ENCODE measurements around the gene TMEM129.
"Not testable (repeated sequence)": the region's sequence is repeated elsewhere in the genome, so short reads cannot be mapped to it uniquely, and the experiment has no call there.

Gene TMEM129

DNA sequence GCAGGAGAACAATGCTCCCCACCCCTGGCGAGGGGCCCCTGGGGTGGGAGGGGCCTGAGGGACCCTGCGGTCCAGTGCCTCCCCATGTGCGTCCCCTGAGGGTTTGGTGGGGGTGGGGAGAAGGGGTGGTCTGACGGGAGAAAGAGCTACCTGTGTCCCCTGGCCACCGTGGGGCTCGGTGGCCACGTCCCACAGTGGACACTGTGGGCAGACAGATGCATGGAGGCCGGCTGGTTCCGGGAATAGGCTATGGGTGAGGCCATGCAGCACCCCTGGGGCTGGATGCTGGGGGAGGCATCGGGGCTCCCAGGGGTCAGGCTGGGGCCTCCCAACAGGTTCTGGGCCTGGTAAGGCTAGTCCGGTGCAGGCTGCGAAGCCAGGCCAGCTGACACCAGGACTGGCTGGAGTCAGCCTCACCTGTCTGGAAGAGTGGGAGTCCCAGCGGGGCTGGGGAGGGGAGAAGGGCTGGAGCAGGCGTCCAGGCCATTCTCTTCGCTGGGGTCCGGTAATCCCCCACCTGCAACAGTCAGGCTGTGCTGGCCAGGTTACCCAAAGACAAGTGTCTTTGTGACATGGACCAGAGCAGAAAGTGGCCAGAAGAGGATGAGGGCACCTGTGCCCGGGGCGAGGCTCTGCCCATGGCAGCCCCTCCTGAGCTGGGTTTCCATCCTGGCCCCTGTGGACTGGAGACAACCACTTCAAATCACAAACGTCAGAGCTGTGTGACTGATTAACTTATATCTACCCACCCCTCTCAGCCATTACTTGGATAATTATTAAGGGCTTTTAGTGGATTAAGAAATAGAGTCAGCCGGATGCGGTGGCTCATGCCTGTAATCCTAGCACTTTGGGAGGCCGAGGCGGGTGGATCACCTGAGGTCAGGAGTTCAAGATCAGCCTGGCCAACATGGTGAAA is 35.6 kb downstream of the TMEM129 start:
- DNase-seq: no peak

DNA sequence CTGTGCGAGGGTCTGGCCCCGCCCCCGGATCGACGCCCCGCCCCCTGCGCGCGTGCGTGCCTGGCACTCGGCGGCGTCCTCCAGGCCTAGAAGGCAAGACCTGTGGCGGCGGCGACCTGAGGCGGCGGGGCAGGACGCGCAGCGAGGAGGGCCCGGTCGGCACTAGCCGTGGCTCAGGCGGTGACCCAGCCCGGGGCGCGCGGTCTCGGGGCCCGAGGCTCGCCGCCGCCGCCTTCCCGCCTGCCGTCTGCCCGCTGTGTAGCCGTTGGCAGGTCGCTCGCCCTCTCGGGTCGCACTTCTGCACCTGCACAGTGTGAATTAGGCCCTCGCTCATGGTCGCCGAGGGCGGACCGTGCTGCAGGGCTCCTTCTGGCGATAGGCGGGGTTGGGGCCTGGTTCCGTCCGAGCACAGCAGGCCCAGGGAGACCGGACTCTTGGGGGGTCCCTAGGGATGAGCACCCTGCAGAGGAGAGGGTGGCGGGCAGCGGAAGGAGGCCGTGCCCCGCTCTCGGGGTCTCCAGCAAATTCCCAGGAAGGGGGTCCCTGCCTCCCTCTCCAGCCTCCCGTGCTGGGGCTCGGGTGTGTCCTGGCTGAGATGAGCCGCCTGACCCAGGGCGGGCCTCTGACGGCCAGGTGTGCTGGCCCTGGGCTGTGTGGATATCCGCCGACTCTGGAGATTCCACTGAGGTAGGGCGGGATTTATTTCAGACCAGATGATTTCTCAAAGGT is 36.5 kb downstream of the TMEM129 start:
- DNase-seq: no peak

DNA sequence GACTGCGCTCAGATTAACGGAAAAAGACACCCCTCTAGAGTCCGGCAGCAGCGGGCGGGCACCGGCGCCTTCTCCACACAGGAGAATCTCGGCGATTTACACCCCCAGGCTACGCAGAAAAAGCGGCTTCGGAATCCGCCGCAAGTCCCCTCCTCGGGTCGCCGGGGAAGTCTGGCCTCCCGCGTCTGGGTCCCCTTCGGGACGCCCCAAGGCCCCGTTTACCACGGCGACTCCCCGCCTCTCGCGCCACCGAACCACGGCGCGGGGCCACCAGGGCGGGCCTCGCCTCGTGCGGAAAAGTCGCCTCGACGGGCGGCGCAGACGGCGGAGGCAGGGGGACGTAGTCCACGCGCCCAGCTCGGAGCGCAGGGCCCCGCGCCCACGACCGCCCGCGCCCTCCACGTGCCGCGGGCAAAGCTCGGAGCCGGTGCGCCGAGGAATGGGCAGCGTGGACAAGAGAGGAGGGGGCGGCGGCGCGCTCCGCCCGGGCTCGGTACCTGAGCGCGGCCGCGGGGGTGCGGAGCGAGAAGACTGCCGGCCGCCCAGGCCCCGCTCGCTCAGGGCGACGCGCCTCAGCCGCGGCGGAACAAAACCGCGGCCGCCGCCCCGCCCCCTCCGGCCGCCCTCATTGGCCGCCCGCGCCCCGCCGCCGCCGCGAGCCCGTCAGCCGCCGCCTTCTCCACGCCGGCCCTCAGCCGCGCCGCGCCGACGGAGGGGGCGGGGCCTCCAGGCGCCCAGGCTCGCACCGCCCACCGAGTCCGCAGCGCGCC is 37.2 kb downstream of the TMEM129 start, which contains the start of gene FAM53A:
Gene FAM53A (minus strand): TSS at position 578 of the 770 bp plus-strand sequence. CDS start 15,572 bp downstream, outside the sequence.
- DNase-seq: peak; percentile 85

DNA sequence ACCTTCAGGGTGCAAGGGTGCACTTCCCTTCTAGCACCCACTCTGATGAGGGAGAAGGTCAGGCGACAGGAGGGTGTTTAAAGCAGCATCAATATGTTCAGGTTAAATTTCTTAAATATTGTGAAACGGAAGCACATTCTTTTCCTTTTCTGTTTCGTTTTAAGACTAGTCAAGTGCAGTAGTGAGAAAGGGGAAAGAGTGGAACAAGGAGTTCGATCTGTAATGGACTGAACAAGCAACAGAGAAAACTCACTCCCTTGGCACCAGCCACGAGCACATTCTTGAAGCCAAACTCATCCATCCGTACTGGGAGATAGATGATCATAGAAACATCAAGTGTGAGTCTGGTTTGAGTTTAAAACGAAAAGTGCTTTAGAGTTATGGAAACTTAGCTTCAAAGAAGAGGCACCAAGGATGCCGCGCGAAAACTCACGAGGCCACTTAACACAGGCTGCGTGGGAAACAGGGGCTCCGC is 37.8 kb downstream of the TMEM129 start:
- DNase-seq: no peak

DNA sequence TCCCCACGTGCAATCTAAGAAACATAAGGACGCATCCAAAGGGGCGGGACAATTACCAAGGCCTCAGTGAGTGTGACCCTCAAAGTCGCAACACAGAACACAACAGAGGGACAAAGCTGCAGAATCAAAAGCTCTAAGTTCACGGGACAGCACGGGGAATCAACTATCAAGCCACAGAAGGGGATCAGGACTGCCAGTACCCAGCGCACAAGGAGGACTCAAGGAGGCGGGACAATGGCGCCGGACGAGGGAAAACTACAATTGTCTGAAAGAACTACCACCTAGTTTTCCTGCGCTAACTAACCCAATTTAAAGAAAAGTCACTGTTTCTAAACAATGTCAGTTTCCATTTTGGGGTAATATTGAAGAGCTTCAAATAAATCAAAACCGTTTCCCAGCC is 38.3 kb downstream of the TMEM129 start:
- DNase-seq: no peak

DNA sequence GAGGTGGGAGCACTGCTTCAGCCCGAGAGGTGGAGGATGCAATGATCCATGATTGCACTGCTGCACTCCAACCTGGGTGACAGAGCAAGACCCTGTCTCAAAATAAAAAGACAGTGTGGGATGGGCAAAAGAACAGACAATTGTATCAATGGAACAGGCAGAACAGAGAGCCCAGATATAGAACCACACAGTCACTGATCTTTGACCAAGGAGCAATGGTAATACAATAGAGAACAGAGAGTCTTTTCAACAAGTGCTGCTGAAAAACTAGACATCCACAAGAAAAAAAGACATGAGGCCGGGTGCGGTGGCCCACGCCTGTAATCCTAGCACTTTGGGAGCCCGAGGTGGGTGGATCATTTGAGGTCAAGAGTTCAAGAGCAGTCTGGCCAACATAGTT is 42.9 kb downstream of the TMEM129 start:
- no peak for DNase-seq

DNA sequence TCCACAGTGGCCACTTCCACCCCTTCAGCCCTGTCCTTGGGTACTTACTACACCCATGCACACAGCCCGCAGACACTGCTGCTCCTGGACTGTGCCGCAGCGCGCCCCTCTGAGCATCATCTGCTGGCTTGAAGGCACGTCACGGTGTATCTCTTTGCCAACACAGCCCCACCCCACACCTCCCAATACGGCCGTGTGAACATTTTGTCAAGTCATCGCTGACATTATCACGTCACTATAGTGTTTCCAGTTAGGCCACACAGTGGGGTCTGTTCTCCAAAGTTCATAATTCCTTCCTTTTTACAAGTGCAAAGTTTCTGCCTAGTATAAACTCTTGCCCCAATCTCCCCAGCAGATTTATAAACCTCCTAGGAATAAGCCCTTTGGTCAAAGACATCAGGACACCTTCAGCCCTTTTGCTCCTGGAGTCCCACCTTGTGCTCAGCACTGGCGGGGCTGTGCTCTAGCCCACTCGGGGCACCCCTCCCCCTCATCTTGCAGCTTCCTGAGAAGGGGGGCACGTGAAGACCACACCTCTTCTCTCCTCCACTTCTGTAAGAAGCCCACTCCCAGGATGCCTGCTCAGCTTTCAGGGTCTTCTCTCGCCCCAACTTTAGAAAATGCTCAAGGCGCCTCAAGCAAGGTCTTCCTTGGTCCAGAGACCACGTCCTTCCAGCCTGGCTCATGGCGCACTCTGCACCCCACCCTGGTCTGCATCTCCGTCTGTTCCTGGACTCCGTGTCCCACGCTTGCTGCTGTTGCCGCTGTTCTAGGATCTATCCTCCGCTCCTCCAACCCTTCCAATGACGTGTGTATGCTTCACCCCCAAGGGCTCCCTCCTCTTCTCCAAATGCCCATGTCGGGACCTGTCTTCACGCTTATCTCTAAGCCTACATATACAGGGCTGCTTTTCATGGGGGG is 44.3 kb downstream of the TMEM129 start:
- DNase-seq: no peak

DNA sequence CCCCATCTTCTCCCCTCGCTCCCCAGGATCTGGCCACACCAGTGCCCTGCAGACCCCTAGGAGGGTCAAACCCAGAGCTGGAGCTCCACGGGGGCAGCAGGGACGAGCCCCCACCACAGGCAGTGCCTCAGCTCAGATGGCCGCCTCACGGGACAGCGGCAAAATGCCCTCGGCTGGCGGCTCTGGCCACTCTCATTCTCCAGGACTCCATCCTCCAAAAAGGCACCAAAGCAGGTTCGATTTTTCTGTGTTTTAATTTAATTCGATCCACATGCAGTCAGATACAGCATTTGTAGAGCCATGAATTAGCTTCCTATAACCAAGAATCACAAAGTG is 45.4 kb downstream of the TMEM129 start:
- no peak for DNase-seq

DNA sequence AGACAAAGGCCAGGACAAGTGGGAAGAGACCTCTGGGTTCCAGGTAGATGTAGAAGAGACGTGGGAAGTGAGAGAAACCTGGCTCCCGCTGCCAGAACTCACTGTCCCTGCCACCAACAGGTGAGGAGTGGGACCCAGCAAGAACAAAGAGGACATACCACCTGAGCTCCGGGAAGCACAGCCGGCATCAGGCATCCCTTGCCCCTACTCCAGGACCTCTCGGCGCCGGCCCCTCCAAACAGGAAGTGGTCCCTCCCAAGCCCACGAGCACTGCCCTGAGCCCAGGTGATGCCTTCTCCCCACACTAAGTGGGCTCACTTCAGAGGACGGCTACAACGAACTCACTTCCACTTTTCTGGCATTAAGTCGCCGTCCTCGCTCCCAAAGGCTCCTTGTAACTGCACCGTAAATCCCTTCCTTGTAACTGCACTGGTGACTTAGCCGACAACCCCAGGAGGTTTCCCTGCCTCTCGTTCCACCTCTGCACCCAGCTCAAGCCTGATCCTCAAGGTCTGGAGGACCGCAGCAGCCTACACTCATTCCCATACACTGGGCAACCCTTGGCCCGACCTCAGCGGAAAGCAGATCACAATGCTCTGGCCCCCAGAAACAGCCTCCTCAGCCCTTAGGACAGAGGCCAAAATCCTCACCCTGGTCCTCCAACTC is 45.9 kb downstream of the TMEM129 start:
- DNase-seq: no peak

DNA sequence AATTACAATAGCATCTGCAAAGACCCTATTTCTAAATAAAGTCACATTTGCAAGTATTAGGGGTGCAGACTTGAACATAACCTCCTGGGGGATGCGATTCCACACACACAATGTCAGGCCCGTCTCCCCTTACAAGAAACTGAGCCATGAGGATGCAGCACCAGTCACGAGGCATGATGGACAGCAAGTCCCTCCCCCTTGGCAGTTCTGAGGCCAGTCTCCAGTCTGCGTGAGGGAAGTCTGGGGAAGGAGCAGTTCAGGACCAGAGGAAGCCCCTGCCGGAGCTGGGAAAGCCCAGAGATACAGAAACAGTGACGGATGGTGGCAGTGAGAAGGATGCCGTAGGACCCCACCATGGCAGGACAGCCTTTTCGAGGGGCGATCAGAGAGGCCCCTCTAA is 46.4 kb downstream of the TMEM129 start:
- DNase-seq: no peak

DNA sequence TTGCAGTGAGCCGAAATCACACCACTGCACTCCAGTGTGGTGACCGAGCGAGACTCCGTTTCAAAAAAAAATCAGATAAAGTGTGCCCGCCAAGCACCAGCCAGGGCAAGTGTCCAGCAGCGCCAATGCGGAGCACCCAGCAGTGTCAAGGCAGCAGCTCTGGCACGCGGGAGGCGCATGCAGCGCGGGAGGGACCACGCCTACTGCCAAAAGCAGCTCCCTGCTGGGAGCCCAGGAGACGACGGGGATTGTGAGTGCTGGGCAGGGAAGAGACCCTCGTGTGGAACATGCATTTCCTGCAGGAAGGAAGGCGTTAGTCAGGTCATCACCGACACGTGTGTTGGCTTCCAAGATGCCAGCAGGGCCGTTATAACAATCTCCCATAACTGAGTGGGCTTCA is 47.5 kb downstream of the TMEM129 start:
- no peak for DNase-seq

DNA sequence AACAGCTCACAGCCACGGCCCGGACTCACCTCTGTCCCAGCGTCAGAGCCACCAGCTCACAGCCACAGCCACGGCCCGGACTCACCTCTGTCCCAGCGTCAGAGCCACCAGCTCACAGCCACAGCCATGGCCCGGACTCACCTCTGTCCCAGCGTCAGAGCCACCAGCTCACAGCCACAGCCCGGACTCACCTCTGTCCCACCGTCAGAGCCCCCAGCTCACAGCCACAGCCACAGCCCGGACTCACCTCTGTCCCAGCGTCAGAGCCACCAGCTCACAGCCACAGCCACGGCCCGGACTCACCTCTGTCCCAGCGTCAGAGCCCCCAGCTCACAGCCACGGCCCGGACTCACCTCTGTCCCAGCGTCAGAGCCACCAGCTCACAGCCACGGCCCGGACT is 50.1 kb downstream of the TMEM129 start:
- DNase-seq: not testable (repeated sequence)

DNA sequence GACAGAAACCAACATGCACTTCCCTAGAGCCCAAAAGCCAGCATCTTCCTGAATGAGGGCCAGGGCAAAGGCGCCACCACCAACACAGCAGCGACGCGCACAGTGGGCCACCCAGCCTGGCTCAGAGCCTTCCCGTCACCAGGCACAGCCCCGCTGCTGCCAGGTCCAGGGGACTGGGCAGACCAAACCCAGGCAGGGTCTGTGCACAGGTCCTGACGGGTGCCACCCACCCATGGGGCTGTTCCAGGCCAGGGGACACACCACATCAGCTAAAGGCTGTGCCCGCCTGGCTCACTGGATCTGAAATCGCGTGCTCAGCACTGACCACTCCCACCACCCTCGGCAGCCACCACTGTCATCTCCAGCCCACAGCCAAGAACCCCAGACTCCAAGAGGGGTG is 50.8 kb downstream of the TMEM129 start:
- DNase-seq: no peak

DNA sequence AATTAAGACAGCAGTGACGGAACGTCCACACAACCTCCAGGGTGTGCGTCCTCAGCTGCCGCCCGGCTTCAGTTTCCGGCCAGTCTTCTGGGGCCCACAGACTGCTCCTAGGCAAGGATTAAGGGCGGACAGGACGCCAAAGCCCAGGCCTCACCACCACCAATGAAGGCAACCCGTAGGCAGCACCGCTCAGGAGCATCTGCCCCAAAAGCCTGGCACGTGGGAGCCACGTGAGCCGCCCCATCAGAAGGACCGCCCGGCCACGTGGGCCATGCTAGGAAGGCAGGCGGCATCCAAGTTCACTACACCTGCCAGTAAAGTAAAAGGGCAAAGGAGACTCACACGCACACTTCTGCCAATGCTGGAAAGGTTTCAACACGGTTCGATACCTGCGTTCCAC is 51.3 kb downstream of the TMEM129 start:
- no peak for DNase-seq

DNA sequence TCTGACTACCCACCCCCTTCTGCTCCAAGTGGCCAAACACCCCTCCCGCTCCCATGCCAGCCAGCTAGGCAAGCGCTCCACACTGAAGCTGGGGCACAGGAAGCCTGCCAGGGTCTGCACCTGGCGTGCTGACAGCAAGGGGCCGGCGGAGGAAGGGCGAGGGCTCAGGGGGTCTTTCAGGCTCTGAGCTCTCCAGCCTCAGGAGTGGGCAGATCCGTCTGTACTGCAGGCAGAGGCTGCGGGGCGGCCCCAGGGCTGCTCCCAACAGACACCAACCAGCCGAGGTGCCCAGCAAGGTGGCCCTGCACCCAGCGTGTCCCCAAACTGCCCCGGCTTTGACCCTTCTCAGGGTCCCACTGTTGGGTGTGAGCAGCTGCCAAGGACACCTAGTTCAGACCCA is 51.9 kb downstream of the TMEM129 start:
- no peak for DNase-seq

DNA sequence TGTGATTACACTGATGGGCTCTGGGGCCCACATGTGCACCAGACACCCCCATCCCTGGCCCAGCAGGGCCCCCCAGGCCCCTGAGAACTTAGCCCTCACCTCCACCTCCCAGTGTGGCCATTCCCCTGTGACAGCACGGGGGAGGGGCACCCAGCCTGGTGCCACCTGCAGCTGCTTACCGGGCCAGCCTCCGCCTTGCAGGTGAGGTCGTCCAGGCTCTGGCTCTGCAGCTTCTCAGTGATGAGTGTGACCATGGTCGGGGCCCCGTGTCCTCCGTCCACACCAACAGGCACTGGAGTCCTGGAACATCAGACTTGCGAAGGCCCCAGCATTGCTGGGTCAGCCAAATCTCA is 52.7 kb downstream of the TMEM129 start:
- DNase-seq: no peak

DNA sequence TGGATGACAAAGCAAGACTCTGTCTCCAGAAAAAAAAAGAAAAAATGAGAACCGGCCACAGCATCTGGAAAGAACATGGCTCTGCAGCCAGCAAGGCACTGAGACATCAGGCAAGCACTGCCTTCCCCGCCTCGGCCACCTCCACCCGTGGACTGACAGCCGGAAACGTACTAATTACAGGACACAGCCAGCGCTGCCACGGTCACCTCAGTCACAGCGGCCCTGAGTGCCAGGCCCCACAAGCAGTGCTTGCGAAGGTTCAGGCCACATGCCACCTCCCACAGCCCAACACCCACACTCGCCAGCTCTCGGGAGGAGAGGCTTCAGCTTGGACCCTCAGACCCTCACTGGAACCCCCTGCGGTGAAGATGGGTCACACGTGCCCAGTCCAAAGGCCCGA is 53.9 kb downstream of the TMEM129 start:
- DNase-seq: no peak

DNA sequence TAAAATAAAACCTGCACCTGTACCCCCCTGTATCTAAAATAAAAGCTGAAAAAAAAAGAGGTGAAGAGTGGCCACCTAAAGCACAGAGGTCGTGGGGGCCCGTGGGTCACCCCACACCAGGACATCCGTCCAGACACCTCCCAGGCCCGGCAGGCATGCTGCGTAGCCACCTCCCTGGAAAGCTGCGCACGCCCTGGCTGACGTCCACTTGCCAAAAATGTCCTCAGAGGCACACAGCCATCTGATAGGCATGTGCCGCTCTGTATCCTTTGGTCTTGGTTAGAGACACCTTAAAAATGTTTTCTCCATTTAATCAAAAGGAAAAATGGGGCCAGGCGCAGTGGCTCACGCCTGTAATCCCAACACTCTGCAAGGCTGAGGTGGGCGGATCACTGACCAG is 54.7 kb downstream of the TMEM129 start:
- DNase-seq: no peak

Measured in NCI-H774 (cell line).